GM19035 (cell line): ENCODE measurements around the gene HHIP.

Experiments
- ATAC-seq: cut with Tn5 transposase; IDR thresholded peaks from one replicate; pipeline ENCODE4 v1.9.1; 2021; ENCODE audit not compliant: unreplicated experiment

The HHIP gene

DNA sequence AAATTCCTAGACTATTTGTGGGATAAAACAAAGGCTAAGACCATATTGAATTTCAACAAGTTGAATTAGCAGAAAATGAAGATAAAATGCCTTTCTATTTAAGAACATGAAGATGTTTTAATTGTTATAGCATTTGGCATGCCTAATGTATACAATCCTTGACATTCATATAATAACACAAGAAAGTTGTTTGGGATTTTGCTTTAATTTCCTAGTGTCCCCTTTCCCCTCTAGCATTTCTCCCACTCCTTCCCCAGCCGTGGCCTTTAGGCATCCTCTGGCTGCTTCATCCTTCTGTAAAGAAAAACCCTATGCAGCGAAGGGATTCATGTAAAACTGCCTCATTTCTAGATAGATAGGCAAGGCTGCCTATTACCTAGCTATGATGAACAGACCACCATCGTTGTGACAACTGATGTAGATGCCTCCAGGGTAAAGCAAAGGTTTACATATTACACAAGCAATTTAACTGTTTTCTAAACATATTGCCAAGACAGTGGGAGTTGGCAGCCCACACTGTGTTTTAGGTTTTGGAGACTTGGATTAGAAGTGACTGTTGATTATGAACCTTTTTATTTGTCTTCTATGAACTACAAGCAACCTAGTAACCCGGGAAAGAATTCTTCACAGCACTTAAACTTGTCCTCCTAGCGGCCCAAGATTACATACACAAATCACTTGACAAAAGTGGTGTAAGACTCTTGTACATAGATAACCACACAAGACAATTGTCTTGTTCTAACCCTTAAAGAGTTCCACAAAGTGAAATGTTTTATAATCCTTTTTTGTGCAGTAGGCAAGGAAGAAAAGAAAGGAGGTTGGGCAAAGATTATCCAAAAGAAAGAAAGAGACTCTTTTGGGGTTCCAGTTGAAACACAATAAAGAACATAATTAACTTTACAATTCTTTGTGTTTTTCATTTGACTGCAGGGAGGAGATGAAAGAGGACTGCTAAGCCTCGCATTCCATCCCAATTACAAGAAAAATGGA, 59.9 kb downstream of the HHIP start:
- no peak for ATAC-seq

DNA sequence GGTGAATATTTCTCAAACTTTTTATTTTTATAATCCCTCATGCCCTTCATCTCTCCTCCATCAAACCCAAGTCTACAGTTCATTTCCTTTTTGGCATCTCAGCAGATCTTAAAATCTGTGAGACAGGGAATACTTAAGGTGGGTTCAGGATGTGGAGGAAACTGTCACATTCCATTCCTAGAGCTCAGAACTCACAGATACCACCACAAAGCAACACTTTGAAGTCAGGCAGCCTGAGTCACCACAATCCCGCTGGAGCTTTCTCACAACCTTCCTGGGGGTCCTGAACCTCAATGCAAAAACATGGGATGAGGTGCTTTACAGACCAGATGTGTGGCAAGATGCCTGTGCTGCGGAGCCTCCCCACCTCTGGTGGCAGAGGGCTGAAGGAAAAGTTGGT, 63.2 kb downstream of the HHIP start:
- ATAC-seq = no peak

DNA sequence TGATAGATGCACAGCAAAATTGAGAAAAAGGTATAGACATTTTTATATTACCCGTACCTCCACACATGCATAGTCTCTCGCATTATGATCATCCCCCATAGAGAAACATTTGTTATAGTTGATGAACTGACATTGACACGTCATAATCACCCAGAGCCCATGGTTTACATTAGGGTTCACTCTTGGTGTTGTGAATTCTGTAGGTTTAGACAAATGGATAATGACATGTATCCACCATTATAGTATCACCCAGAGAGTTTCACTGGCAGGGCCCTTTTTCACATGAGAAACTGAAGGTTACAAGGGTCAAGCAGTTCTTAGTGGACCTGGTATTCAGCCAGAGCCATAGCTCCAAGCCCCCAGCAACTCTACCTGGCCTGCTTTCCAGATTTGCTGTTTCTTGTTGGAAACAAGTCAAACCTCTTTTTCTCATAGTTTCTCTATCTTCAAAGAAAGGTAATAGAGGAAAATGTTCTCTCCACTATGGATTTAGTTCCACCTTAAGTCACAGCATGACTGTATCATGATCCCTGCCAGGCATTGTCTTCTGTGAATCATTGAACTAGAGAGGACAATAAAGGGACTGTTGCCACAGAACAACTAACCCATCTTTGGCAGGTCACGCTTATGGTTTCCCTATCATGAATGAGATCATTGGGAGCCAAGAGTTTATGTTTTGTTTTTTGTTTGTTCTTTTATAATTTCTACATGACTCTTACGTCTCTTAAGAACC, 64.0 kb downstream of the HHIP start:
- no peak for ATAC-seq

DNA sequence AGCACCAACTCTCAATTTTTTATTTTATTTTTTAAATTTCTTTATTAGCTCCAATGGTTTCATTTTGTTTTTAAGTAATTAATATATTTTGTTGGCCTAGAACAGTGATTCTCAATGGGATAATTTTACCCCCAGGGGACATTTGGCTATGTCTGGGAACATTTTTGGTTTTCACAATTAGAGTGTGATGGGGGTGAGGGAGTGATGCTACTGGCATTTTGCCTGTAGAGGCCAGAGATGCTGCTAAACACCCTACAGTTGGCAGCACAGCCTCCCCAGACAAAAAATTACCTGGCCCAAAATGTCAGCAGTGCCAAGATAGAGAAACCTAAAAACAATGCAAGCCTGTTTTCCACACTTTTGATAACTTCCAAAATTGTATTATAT, 64.6 kb downstream of the HHIP start:
- no peak for ATAC-seq

DNA sequence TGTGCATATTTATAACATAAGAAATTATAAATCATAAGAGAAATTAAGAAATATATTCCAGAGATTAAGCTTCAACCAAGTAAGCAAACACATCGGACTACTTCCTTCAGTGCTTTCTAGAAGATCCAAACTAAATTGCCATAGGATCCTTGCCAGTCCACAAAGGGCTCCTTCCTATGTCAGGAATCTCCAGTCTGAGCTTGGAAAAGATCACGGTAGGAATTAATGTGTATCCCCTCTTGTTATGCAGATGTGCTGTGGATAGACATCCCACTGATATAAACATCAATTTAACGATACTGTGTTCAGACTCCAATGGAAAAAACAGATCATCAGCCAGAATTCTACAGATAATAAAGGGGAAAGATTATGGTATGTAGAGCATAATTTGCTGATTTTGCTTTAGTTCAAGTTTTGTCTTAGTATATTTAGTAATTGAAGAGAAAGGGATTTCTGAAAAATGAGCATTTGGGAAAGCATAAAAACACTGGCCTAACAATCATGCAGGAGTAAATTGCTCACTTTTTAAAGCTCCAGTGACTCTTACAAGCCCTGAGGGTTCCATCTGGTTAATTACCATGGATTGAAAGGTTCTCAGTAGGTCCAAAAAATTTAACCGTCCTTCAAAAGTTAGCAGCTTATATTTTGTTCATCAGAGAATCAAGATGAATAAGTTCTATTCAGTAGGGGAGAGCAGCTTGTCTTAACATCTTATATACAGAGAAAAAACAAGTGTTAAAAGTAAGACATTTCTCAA, 65.9 kb downstream of the HHIP start:
- ATAC-seq = no peak

DNA sequence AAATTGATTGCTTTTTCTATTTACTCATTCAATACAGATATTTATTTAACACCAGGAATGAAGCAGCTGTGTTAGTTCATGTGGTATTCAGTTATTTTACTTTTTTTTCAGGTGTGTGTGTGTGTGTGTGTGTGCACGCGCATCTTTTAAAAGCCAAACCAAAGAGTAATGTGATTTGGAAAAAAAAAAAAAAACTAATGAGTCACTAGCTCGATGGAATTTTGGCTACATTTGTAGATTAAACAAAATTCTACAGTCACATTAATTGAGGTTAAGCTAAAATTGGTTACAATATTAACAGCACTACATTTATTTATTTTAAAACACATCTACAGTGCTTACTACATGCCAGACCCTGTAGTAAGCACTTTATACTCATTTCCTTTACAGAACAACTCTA, 66.8 kb downstream of the HHIP start:
- ATAC-seq = no peak

DNA sequence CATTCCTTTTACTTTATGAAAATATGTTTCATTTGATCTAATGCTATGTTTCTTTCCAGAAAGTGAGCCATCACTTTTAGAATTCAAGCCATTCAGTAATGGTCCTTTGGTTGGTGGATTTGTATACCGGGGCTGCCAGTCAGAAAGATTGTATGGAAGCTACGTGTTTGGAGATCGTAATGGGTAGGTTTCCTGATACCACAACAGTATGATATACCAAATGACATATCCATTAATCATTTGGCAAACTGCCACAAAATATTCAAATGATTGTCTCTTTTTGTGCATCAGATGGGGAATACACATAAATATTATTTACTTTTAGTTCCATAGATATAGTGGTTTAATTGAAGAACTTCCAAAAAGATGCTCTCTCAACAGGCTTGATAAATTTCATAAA, 68.2 kb downstream of the HHIP start:
- ATAC-seq = no peak

DNA sequence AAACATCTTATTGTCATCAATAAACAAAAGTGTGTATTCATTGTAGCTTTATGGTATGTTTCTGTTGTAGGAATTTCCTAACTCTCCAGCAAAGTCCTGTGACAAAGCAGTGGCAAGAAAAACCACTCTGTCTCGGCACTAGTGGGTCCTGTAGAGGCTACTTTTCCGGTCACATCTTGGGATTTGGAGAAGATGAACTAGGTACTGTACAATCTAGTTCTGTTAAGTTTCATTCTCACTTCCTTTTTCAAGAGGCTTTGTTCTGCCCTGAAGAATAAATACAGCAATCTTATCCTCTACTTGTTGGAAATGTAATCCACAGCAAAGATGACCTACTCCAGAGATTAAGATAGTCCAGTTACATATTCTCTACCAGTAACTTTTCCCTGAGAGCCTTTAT, 69.3 kb downstream of the HHIP start:
- no peak for ATAC-seq

DNA sequence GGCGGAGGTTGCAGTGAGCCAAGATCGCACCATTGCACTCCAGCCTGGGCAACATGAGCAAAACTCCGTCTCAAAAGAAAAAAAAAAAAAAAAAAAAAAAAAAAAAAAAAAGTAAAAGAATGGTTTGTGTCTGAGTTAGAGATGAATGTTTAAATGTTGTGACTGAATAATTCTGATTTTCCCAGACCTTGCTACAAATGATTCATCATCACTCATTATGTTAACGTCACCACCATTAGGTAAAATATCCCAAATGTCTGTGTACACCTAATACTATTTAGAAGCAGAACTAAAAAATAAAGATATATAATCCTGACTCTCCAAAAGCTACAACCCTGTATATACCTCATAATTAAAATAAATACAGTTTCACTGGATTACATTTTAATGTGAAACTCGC, 70.8 kb downstream of the HHIP start:
- ATAC-seq = no peak

DNA sequence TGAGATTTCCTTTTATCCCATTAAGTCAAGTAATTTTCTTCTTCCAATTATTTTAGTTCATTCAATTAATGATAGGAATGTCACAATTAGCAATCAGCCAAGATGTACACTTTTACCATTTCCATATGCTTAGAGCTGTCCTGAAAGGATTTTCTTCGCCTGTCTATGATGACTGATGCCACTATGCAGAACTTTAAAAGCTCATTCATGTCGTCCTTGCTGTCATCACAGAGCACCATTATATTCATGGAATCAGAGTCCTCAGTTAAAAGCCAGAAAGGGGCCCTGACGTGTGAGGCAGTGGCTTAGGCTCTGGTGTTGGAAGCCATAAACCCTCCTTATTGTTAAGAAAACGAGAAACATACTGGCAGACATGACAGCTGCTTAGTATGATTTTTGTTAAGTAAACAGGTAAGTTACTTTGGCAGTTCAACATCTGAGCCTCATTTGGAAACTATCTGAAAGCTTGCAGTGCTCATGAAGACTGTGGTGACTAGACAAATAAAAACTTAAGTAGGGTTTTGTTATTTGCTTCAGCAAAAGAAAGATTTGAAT, 73.1 kb downstream of the HHIP start:
- no peak for ATAC-seq

DNA sequence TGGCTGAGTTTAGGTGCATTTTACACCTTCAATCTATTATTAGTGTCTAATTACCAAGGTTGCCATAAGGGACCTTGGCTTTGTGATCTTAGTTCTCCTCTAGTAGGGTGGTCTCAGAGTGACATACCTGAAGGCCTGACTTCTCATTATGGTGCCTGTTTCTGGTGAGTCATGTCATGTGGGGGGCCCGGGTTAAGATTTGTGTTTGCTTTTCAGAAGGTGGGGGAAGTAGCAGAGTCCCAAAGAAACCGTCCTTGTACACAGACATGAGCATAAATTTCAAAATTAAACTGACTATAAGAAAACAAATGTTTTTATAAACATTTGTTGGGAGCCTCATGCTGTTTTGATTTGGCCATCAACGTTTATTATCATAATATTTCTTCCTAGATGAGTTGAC, 74.5 kb downstream of the HHIP start:
- no peak for ATAC-seq

DNA sequence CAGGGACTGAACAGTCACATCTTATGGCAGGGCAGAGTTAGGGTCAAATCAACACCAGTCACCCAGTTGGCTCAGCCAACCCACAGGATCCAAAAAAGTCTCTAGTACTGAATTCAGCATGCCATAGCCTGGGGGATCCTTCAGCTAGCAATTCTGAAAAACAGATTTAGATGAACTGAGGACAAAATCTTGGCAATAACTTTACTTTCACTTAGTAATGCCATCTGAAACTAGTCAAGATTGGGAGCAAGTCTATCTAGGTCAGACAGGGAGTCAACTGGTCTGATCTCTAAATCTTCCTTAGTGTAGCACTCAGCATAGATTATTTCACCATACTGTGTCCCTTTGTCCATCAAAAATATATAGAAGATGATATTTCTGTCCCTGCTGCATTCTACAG, 76.0 kb downstream of the HHIP start:
- no peak for ATAC-seq

DNA sequence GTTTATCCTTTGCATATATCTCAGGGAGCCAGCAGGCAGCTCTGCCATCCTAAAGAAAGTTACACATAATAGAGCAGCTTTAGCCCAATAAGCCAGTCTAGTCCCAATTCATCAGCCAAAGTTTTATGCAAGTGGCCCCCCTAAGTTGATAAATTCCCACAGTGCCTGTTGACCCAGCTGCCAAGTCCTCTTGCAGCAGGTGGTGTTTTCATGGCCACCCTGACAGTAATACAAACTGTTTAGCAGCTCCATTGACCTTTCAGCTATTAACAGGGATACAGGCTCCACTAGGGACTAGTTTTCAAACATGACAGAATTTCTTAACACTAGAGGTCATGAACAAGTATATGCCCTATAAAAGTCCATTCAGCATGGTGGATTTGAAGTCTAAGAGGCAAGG, 77.5 kb downstream of the HHIP start:
- ATAC-seq = no peak

DNA sequence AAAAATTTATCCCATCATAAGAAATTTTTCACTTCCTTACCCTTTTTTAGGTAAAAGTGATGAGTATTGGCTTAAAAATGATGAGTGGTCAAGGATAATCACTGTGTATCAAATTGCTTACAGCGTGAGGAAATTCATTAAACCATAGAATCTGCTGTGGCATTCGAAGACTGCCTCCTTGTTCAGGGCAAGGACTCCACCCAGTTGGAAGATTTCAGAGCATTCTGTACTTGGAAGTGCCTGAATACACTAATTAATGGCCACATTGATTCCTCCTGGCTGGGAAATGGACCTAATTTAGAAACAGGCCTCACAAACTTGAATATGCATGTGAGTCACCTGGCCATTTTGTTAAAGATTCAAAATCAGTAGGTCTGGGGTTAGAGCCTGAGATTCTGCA, 83.2 kb downstream of the HHIP start:
- no peak for ATAC-seq

DNA sequence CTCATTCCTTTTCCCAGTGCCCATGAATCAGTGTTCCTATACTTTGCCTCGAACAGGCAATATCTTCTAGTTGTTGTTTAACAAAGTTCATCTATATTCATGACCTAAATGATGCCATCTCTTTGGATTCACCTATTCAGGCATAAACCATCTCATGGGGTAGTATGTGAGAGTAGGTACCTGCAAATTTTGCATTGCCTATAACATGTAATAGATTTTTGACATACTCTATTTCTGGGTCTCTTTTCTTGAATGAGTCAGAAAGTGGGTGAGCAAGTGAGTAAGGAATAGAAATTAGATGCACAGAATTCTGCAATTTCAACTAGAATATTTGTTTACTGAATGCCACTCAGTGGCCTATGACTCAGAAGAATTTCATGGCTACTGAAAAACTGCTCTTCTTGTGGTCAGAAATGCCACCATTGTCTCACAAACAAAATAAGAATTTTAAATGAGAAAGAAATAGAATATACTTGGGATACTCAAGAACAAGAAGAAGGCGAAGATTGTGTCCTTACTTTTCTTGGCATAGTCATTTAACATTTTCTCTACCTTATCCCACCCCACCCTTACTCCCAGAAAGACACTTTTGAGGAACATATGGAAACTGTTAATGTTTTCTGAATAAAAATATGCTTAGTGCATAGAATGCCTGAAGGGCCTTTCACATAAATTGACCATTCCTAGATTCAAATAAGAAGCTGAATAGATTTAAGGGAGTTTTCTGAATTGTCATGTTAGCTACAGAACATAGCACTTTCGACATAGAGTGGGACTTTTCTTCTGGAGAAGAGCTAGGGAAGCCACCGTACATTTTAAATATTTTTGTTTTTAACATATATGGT, 86.8 kb downstream of the HHIP start:
- no peak for ATAC-seq

DNA sequence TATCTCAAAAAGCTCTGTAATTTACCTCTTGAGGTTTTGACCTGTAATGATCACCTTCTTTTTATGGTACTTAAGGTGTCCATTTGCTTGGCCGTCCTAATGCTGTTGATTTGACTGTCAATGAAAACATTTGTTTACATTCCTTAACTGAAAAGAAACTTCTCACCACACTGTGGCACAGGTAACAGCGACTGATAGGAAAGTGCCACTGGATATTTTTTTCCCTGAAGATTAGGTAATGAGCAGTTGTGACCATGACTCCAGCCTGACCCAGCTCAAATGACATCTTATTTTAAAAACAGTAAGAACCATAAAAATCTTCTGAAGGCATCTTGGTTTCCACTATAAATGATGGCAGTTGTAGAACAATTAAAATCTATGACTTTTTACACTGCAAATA, 87.6 kb downstream of the HHIP start:
- ATAC-seq = no peak

DNA sequence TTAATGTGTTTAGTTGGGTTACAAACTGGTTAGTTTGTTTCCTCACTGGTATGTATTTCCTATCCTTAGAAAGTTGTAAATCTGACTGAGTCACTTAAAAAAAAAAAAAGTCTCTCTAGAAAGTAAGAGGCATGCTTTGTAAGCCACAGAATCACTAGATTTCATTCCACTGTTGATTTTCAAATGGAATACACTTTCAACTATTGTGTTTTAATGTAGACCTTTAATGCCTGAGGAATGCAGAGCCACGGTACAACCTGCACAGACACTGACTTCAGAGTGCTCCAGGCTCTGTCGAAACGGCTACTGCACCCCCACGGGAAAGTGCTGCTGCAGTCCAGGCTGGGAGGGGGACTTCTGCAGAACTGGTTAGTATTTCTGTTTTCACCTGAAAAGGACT, 88.6 kb downstream of the HHIP start:
- no peak for ATAC-seq

DNA sequence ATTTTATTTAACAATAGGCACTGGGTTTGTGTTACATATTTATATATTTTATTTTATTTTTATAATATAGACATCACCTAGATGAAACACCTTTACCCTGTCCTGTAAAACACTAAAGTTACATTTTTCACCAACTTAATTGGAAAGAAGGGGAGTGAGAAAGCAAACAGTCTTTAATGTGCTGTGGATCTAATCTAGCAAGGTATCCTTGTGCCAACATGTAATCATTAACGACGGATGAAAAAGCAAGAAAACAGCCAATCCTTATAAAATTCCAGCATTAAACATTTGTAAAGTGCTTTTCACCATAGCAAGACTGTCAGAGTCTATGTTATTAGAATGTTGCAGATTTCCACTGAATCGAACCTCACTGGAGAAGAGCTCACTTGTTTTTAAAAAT, 92.7 kb downstream of the HHIP start:
- no peak for ATAC-seq

DNA sequence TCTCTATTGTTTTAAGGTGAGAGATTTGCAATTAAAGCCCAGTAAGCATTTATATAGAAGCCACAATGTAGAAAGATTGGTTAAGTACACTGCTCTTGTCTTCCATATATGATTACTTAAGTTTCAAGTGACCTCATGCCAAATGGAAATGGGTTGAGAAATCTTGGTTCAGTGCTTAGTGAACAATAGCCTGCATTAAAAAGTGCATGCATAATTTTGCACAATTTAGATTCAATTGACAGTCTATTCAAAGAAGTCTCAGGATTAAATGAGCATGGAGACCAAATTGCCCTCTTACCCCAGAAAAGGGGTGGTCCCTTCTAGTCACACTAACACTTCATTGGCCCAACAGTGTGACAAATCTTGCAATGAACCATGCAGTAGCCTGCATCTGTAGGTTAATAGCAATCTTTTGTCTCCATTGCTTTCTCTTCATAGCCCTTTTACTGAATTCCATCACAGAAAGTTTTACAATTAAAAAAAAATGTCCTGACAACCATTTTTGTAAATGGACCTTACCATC, 93.6 kb downstream of the HHIP start:
- no peak for ATAC-seq

DNA sequence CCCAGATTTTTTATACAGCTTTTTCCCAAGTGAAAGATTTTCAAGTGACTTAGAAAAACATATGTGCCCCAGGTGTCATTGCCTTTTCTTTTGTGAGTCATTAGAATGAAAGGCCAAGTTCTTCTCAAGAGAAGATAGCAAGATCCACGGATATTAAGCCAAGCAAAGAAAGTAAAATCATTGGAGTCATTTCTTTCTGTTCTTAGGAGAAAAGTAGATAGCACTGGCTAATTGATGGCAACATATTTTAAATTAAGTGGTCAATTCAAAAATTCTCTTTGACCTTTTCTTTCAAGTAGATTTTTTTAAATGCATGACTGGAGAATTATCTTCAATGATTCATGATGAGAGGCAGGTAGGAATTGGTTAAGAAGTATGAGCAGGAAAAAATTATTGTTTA, 94.4 kb downstream of the HHIP start:
- ATAC-seq = no peak
